IMR-90 (cell line): ENCODE measurements around the gene ATP11B. TPM values are rescaled to one million over a fixed set of nuclear protein-coding genes. Genes with fewer than 3 reads are reported as not detected.

ENCODE experiments used
- ATAC-seq: fragments of 200-7000 bp; cut with Tn5 transposase; 2 replicates; pipeline ENCODE4 v1.9.1; 2020; ENCODE audit warnings: low read depth, mild to moderate bottlenecking, moderate library complexity
- BruUV-seq: library from RNA; stranded (reverse); fragments of 400-500 nt; replicated peaks from 2 replicates; lab custom pipeline; 2021; lab: Mats Ljungman, UMichigan
- CTCF ChIA-PET: fragments of 300-600 bp; formaldehyde crosslinking; extraction: SDS; loops from one replicate; lab custom pipeline; 2021; ENCODE audit warnings: antibody characterized with exemption; lab: Yijun Ruan, JAX
- POLR2A ChIA-PET: fragments of 300-600 bp; sonication (Branson Sonifier 250); formaldehyde crosslinking; loops from one replicate; lab custom pipeline; 2022; ENCODE audit warnings: antibody characterized with exemption; ENCODE audit not compliant: unreplicated experiment; lab: Charles Lee
- DNase-seq: peaks from one replicate; pipeline ENCODE4 v3.0.0; 2013
- H2AFZ ChIP-seq: replicated peaks from 2 replicates; pipeline ENCODE3; 2013; ENCODE audit warnings: low read length, mild to moderate bottlenecking; ENCODE audit not compliant: poor library complexity
- H2AK5ac ChIP-seq: 2 replicates; pipeline ENCODE4 v1.6.1; 2013; ENCODE audit warnings: low read depth, low read length, inconsistent platforms
- H2AK9ac ChIP-seq: replicated peaks from 2 replicates; pipeline ENCODE3; 2013; ENCODE audit warnings: mild to moderate bottlenecking, low read depth, low read length, moderate library complexity; ENCODE audit not compliant: poor library complexity
- H2BK120ac ChIP-seq: 2 replicates; pipeline ENCODE4 v1.6.1; 2013; ENCODE audit warnings: low read depth, low read length, inconsistent platforms
- H2BK15ac ChIP-seq: 3 replicates; pipeline ENCODE4 v1.6.1; 2013; ENCODE audit warnings: low read depth, low read length, inconsistent platforms
- H2BK20ac ChIP-seq: 2 replicates; pipeline ENCODE4 v1.6.1; 2013; ENCODE audit warnings: low read depth, mild to moderate bottlenecking, inconsistent platforms, low read length, moderate library complexity
- H2BK5ac ChIP-seq: 2 replicates; pipeline ENCODE4 v1.6.1; 2013; ENCODE audit warnings: mild to moderate bottlenecking, low read depth, low read length, inconsistent platforms; ENCODE audit not compliant: poor library complexity, severe bottlenecking
- H3K14ac ChIP-seq: replicated peaks from 2 replicates; pipeline ENCODE4 v1.6.1; 2013; ENCODE audit warnings: low read depth, low read length, inconsistent platforms
- H3K18ac ChIP-seq: 2 replicates; pipeline ENCODE4 v1.6.1; 2013; ENCODE audit warnings: low read depth, low read length, control low read depth
- H3K23ac ChIP-seq: 2 replicates; pipeline ENCODE4 v1.6.1; 2013; ENCODE audit warnings: low read depth, low read length, inconsistent platforms
- H3K27ac ChIP-seq: 2 replicates; pipeline ENCODE4 v1.5.1; 2013; ENCODE audit warnings: mild to moderate bottlenecking, control low read depth, low read length; ENCODE audit not compliant: insufficient read depth
- H3K27me3 ChIP-seq: 2 replicates; pipeline ENCODE4 v1.6.1; 2013; ENCODE audit warnings: low read length; ENCODE audit not compliant: control insufficient read depth, insufficient read depth
- H3K36me3 ChIP-seq: 2 replicates; pipeline ENCODE4 v1.6.1; 2013; ENCODE audit warnings: low read length, mixed read lengths; ENCODE audit not compliant: control insufficient read depth, insufficient read depth
- H3K4ac ChIP-seq: 2 replicates; pipeline ENCODE4 v1.6.1; 2013; ENCODE audit warnings: low read depth, low read length, inconsistent platforms
- H3K4me1 ChIP-seq: 2 replicates; pipeline ENCODE4 v1.6.1; 2013; ENCODE audit warnings: low read length, mixed read lengths; ENCODE audit not compliant: control insufficient read depth, insufficient read depth
- H3K4me2 ChIP-seq: 2 replicates; pipeline ENCODE4 v1.6.1; 2013; ENCODE audit warnings: low read depth, mild to moderate bottlenecking, control low read depth, low read length, moderate library complexity
- H3K4me3 ChIP-seq: 2 replicates; pipeline ENCODE4 v1.5.1; 2013; ENCODE audit warnings: low read depth, mild to moderate bottlenecking, control low read depth, low read length, moderate library complexity; ENCODE audit not compliant: insufficient read depth
- H3K56ac ChIP-seq: 2 replicates; pipeline ENCODE4 v1.6.1; 2013; ENCODE audit warnings: low read length, inconsistent platforms; ENCODE audit not compliant: insufficient read depth; ENCODE audit errors: extremely low read depth
- H3K79me1 ChIP-seq, 2 experiments: 2 replicates each; pipeline ENCODE4 v1.6.1; 2013; ENCODE audit warnings: low read length in 2 of 2, inconsistent platforms in 1 of 2, low read depth in 1 of 2
- H3K9ac ChIP-seq: 2 replicates; pipeline ENCODE4 v1.6.1; 2013; ENCODE audit warnings: low read depth, low read length, control low read depth
- H3K9me1 ChIP-seq: 2 replicates; pipeline ENCODE4 v1.6.1; 2013; ENCODE audit warnings: low read length, inconsistent platforms; ENCODE audit not compliant: insufficient read depth
- H3K9me3 ChIP-seq: 2 replicates; pipeline ENCODE4 v1.6.1; 2013; ENCODE audit warnings: low read length; ENCODE audit not compliant: control insufficient read depth, insufficient read depth
- H4K20me1 ChIP-seq: 2 replicates; pipeline ENCODE4 v1.6.1; 2013; ENCODE audit warnings: low read length, inconsistent platforms; ENCODE audit not compliant: insufficient read depth
- H4K5ac ChIP-seq: 2 replicates; pipeline ENCODE4 v1.6.1; 2013; ENCODE audit warnings: mild to moderate bottlenecking, low read depth, low read length, control low read depth
- H4K8ac ChIP-seq, 2 experiments: 2 replicates each; pipeline ENCODE4 v1.6.1; 2013; ENCODE audit warnings: low read depth in 2 of 2, low read length in 2 of 2, control low read depth in 1 of 2, inconsistent platforms in 1 of 2
- H4K91ac ChIP-seq: 2 replicates; pipeline ENCODE4 v1.6.1; 2013; ENCODE audit warnings: low read depth, low read length, inconsistent platforms; ENCODE audit not compliant: insufficient read depth
- BHLHE40 ChIP-seq: fragments of 150-350 bp; IDR thresholded peaks from 2 replicates; pipeline ENCODE4 v1.6.1; 2016; ENCODE audit warnings: mild to moderate bottlenecking, low read depth, low read length
- CEBPB ChIP-seq: IDR thresholded peaks from 2 replicates; pipeline ENCODE4 v1.6.1; 2012; ENCODE audit warnings: low read depth, low read length, improper control_type of control experiment
- CHD1 ChIP-seq: IDR thresholded peaks from 2 replicates; pipeline ENCODE4 v1.6.1; 2012; ENCODE audit warnings: low read depth, low read length, improper control_type of control experiment
- CTCF ChIP-seq: conservative IDR thresholded peaks from 2 replicates; pipeline ENCODE4 v1.5.1; 2012; ENCODE audit warnings: mild to moderate bottlenecking, low read depth, low read length, improper control_type of control experiment
- ELK1 ChIP-seq: fragments of 150-350 bp; IDR thresholded peaks from 2 replicates; pipeline ENCODE4 v1.6.1; 2016; ENCODE audit warnings: low read depth, mild to moderate bottlenecking, low read length, moderate library complexity, borderline replicate concordance
- FOS ChIP-seq: fragments of 150-350 bp; IDR thresholded peaks from 2 replicates; pipeline ENCODE4 v1.6.1; 2016; ENCODE audit warnings: low read depth, low read length
- MAFK ChIP-seq: IDR thresholded peaks from 2 replicates; pipeline ENCODE4 v1.6.1; 2012; ENCODE audit warnings: low read depth, low read length, improper control_type of control experiment
- MAZ ChIP-seq: IDR thresholded peaks from 2 replicates; pipeline ENCODE4 v1.6.1; 2012; ENCODE audit warnings: low read depth, mild to moderate bottlenecking, low read length, improper control_type of control experiment, moderate library complexity, borderline replicate concordance
- MXI1 ChIP-seq: IDR thresholded peaks from 2 replicates; pipeline ENCODE4 v1.6.1; 2012; ENCODE audit warnings: low read depth, mild to moderate bottlenecking, low read length, moderate library complexity, borderline replicate concordance
- NFE2L2 ChIP-seq: fragments of 150-350 bp; IDR thresholded peaks from 2 replicates; pipeline ENCODE4 v1.6.1; 2016; ENCODE audit warnings: low read depth, mild to moderate bottlenecking, low read length
- POLR2A ChIP-seq: IDR thresholded peaks from 2 replicates; pipeline ENCODE4 v1.6.1; 2012; ENCODE audit warnings: mild to moderate bottlenecking, low read depth, low read length
- RAD21 ChIP-seq: IDR thresholded peaks from 2 replicates; pipeline ENCODE4 v1.6.1; 2012; ENCODE audit warnings: low read length, improper control_type of control experiment
- RCOR1 ChIP-seq: IDR thresholded peaks from 2 replicates; pipeline ENCODE4 v1.6.1; 2012; ENCODE audit warnings: mild to moderate bottlenecking, low read length, improper control_type of control experiment; ENCODE audit not compliant: insufficient replicate concordance
- RFX5 ChIP-seq: IDR thresholded peaks from 2 replicates; pipeline ENCODE4 v1.8.0; 2012; ENCODE audit warnings: low read depth, mild to moderate bottlenecking, low read length, moderate library complexity
- SMC3 ChIP-seq: fragments of 150-350 bp; IDR thresholded peaks from 2 replicates; pipeline ENCODE4 v1.6.1; 2016; ENCODE audit warnings: low read depth, mild to moderate bottlenecking, antibody characterized with exemption, low read length, moderate library complexity
- USF2 ChIP-seq: fragments of 150-350 bp; IDR thresholded peaks from 2 replicates; pipeline ENCODE4 v1.6.1; 2017; ENCODE audit warnings: mild to moderate bottlenecking, antibody characterized with exemption, low read length, low read depth
- WGBS, 2 experiments: methylation state at CpG; one replicate each; pipeline versions ENCODE4 v1.1.5 to v1.1.7; 2013; ENCODE audit warnings: missing lambda C conversion rate in 2 of 2; ENCODE audit not compliant: insufficient read length in 1 of 2; ENCODE audit errors: extremely low coverage in 2 of 2; 5-methylcytosine and 5-hydroxymethylcytosine counted together
- dilution Hi-C: fragments of 300-500 bp; cut with HindIII; formaldehyde crosslinking; loops from one replicate; pipeline ENCODE4 v1.14.3; 2018; ENCODE audit warnings: low sequenced_read_pairs; ENCODE audit not compliant: unreplicated experiment
- in situ Hi-C: fragments of 300-500 bp; cut with MboI; formaldehyde crosslinking; loops from 3 replicates; pipeline ENCODE4 v1.14.3; 2019; ENCODE audit warnings: low sequenced_read_pairs, inconsistent platforms, mixed read lengths
- intact Hi-C: fragments of 100-400 bp; cut with micrococcal nuclease; formaldehyde crosslinking; loops from 2 replicates; pipeline ENCODE4 v1.10.0; 2022
- polyA plus RNA-seq, 3 experiments: library from polyadenylated mRNA; depleted of rRNA; stranded (reverse); fragments of >200 nt; gene quantifications; 2 replicates each; pipeline ENCODE4 v1.2.3, GENCODE V29; 2012; ENCODE audit warnings: low replicate concordance in 1 of 3
- total RNA-seq: library from RNA; depleted of rRNA; stranded (reverse); fragments of >200 nt; gene quantifications from 2 replicates; pipeline ENCODE4 v1.2.3, GENCODE V29; 2012

Gene ATP11B
- total and polyA plus RNA-seq, 2 of the 4 experiments (the other 2 are of a cell fraction): 10.0 to 39.6 TPM

GRCh38 chr3:182763896-182764295 is 29.4 kb upstream of the ATP11B start:
- Histone ChIP-seq H3K79me1 (no peaks in the 10 kb centered on the region), H2AK5ac (no peak overlapping the region), H2BK5ac (no peak overlapping the region), H3K18ac (no peak overlapping the region), H3K27ac (no peak overlapping the region), H2AK9ac (no peak overlapping the region), H3K4me2 (no peak overlapping the region), H3K27me3 (peaks cover 2% of the 10 kb centered on the region; the same call in 1 of the 2 replicates), H3K36me3 (no peaks in the 10 kb centered on the region), H3K4ac (no peak overlapping the region), H3K56ac (no peak overlapping the region), H4K91ac (no peak overlapping the region), H3K9me1 (no peaks in the 10 kb centered on the region), H2BK20ac (no peak overlapping the region), H4K5ac (no peak overlapping the region), H3K4me3 (no peak overlapping the region), H4K8ac (no peak overlapping the region), H2AFZ (no peak overlapping the region), H3K23ac (no peak overlapping the region), H3K9ac (no peak overlapping the region), H2BK120ac (no peak overlapping the region), H2BK15ac (no peak overlapping the region), H3K14ac (no peak overlapping the region), H3K4me1 (no peaks in the 10 kb centered on the region), H4K20me1 (no peaks in the 10 kb centered on the region), H3K9me3 (no peaks in the 10 kb centered on the region)
- in situ Hi-C loops: no loop called here
- TF ChIP-seq NFE2L2: no peak
- no peak for TF ChIP-seq SMC3
- no peak for TF ChIP-seq USF2
- TF ChIP-seq POLR2A: no peak
- no peak for TF ChIP-seq BHLHE40
- no peak for TF ChIP-seq CEBPB
- no peak for TF ChIP-seq MXI1
- TF ChIP-seq RFX5: no peak
- no peak for TF ChIP-seq RAD21
- no peak for TF ChIP-seq CTCF
- no peak for TF ChIP-seq ELK1
- TF ChIP-seq FOS: no peak
- TF ChIP-seq CHD1: no peak
- TF ChIP-seq MAZ: no peak
- TF ChIP-seq RCOR1: no peak
- no peak for TF ChIP-seq MAFK
- no peak for DNase-seq
- ChIA-PET POLR2A (no interaction called here), CTCF (no interaction called here)
- intact Hi-C loops: no loop called here
- no peak for ATAC-seq
- 98% methylated on average over 2 of the region's 2 CpGs; no CpG with 5 or more reads in 1 of the 2 experiments for WGBS, 2 experiments
- no TSS peak for BruUV-seq
- dilution Hi-C loops: no loop called here
